OCI-LY3 (cell line): ENCODE measurements around the gene CFAP46.

Source experiments
- H2AFZ ChIP-seq: fragments of 200-600, 300-600 bp; shearing (Covaris generic); 2 replicates; pipeline ENCODE4 v1.6.0; 2014; ENCODE audit warnings: antibody characterized with exemption, low read depth, low read length
- H3K27ac ChIP-seq: fragments of 200-600, 300-600 bp; sonication (generic); 2 replicates; pipeline ENCODE4 v1.5.1; 2014; ENCODE audit warnings: mild to moderate bottlenecking, low read length, moderate library complexity, mixed read lengths
- H3K27me3 ChIP-seq: fragments of 200-600, 300-600 bp; sonication (generic); 2 replicates; pipeline ENCODE4 v1.6.1; 2014; ENCODE audit warnings: low read depth, low read length, mixed read lengths
- H3K36me3 ChIP-seq: fragments of 200-600, 300-600 bp; sonication (generic); replicated peaks from 2 replicates; pipeline ENCODE3; 2014; ENCODE audit warnings: low read depth, low read length, mixed read lengths
- H3K4me1 ChIP-seq: fragments of 300-600, 200-600 bp; sonication (generic); 2 replicates; pipeline ENCODE4 v1.6.1; 2014; ENCODE audit warnings: low read length, mixed read lengths
- H3K4me2 ChIP-seq: fragments of 200-600, 300-600 bp; sonication (generic); 2 replicates; pipeline ENCODE4 v1.6.1; 2014; ENCODE audit warnings: low read length, mixed read lengths
- H3K4me3 ChIP-seq: fragments of 300-600, 200-600 bp; sonication (generic); 2 replicates; pipeline ENCODE4 v1.5.1; 2014; ENCODE audit warnings: antibody characterized with exemption, mild to moderate bottlenecking, low read length, moderate library complexity
- H3K79me2 ChIP-seq: fragments of 300-600, 200-600 bp; shearing (Covaris generic); 2 replicates; pipeline ENCODE4 v1.6.1; 2014; ENCODE audit warnings: mild to moderate bottlenecking, low read length, mixed read lengths
- H3K9ac ChIP-seq: fragments of 300-600, 200-600 bp; shearing (Covaris generic); 2 replicates; pipeline ENCODE4 v1.6.0; 2014; ENCODE audit warnings: mild to moderate bottlenecking, low read length, moderate library complexity
- H3K9me3 ChIP-seq: fragments of 200-600, 300-600 bp; shearing (Covaris generic); 2 replicates; pipeline ENCODE4 v1.6.1; 2014; ENCODE audit warnings: low read length, mixed read lengths; ENCODE audit not compliant: insufficient read depth
- H4K20me1 ChIP-seq: fragments of 200-600, 300-600 bp; sonication (generic); 2 replicates; pipeline ENCODE4 v1.6.1; 2016; ENCODE audit warnings: low read length, mixed read lengths; ENCODE audit not compliant: insufficient read depth
- EZH2phosphoT487 ChIP-seq: fragments of 200-600 bp; shearing (Covaris generic); IDR thresholded peaks from 2 replicates; pipeline ENCODE4 v1.6.1; 2018; ENCODE audit warnings: antibody characterized with exemption, mixed run types, low read depth
- TF ChIP-seq, protein P1 (sequence below): fragments of 200-600, 300-600 bp; sonication (generic); IDR thresholded peaks from 2 replicates; pipeline ENCODE4 v1.5.1; 2014; ENCODE audit warnings: antibody characterized with exemption, low read length, low read depth

Gene CFAP46

DNA sequence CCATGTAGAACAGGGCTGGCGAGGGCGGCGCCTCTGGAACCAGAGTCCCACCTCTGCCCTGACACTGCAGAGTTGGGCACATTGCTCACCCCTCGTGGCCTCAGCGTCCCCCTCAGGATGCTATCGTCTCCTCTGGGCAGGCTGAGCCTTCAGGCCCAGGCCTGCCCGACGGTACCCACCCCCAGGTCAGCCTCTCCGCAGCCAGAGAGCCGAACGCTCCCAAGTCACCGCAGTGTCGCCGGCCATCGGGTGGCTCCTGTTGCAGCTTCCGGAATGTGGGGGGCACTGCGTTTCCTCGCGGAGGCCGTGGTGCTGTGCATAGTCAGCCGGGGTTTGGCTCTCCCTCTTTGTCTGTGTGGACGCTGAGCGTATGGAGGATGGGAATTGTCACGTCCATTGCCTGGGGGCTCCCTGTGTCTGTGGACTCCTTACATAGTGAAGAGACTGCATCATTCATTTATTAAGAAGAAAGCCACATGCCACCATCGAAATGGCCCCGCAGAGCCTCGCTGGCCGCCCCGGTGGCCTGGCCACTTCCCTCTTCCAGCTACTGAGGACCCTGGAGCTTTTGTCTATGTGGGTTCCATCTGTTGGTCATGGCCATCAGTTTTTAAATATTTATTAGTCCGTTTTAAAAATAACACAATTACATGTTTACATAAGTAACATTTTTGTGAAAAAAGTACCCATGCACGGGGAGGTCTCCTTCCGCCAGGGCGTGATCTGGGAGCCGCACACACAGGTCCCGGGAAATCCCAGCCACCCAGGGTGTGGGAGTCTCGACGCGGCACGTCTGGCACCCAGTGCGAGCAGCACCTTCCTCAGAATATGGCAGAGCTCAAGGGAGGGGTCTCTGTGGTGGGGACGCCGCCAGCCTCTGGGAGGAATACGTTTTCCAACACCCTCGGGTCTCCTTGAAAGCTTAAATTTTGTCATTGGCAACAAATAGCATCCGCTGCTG is 172.0 kb downstream of the CFAP46 start:
- Histone ChIP-seq H3K9me3 (no peaks in the 10 kb centered on the region), H3K79me2 (no peaks in the 10 kb centered on the region), H2AFZ (no peak overlapping the region), H3K4me3 (no peak overlapping the region), H3K4me1 (no peaks in the 10 kb centered on the region), H3K9ac (no peak overlapping the region), H3K27me3 (no peaks in the 10 kb centered on the region), H3K36me3 (no peaks in the 10 kb centered on the region), H3K4me2 (no peak overlapping the region), H3K27ac (no peak overlapping the region), H4K20me1 (no peaks in the 10 kb centered on the region)
- TF ChIP-seq, protein P1, sequence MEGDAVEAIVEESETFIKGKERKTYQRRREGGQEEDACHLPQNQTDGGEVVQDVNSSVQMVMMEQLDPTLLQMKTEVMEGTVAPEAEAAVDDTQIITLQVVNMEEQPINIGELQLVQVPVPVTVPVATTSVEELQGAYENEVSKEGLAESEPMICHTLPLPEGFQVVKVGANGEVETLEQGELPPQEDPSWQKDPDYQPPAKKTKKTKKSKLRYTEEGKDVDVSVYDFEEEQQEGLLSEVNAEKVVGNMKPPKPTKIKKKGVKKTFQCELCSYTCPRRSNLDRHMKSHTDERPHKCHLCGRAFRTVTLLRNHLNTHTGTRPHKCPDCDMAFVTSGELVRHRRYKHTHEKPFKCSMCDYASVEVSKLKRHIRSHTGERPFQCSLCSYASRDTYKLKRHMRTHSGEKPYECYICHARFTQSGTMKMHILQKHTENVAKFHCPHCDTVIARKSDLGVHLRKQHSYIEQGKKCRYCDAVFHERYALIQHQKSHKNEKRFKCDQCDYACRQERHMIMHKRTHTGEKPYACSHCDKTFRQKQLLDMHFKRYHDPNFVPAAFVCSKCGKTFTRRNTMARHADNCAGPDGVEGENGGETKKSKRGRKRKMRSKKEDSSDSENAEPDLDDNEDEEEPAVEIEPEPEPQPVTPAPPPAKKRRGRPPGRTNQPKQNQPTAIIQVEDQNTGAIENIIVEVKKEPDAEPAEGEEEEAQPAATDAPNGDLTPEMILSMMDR, result no peak
- TF ChIP-seq EZH2phosphoT487, result no peak

DNA sequence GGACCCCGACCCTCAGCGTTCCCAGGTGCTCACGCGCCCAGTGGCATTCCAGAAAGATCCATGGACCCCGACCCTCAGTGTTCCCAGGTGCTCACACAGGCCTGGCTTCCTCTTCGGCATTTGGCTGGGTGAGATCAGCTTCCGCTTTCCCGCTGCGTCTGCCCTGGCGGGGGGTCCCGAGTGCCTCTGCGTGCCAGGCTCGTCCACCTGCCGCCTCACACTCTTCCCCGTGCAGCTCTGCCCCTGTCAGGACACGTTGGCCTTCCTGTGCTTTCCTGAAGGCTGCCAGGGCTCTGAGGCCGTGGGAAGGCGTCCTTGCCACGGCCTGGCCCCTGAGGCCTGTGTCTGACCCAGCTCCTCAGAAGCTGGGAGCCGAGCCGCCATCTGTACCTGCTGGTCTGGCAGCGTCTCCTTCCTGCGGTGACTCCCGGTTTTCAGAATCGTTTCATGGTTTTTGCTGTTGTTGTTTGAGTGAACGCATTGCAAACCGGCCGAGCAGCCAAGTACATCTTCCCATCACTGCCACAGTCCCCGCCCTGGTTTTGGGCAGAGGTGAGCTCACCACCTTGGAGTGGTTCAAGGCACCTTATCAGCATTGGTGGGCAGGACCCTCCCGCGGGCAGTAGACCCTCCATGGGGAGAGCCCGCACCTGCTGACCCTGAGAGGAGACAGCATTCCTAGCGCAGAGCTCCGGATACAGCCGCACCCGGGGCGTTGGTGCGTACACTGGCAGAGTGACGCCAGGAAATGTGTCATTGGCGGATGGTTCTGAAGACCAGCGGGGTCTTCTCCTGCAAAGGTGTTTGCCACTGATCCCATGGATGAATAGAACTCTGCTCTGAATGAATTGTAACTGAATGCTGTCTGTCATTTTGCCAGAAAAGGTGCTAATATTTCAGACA is 173.8 kb downstream of the CFAP46 start:
- H2AFZ ChIP-seq, result no peak overlapping the region
- H3K27ac ChIP-seq, result no peak overlapping the region
- no peaks in the 10 kb centered on the region for H3K79me2 ChIP-seq
- no peak overlapping the region for H3K9ac ChIP-seq
- H3K27me3 ChIP-seq, result no peaks in the 10 kb centered on the region
- H3K4me3 ChIP-seq, result no peak overlapping the region
- no peaks in the 10 kb centered on the region for H3K9me3 ChIP-seq
- H3K4me2 ChIP-seq, result no peak overlapping the region
- no peaks in the 10 kb centered on the region for H4K20me1 ChIP-seq
- no peaks in the 10 kb centered on the region for H3K36me3 ChIP-seq
- no peak for TF ChIP-seq EZH2phosphoT487
- TF ChIP-seq, protein P1, result no peak
- H3K4me1 ChIP-seq, result no peaks in the 10 kb centered on the region

DNA sequence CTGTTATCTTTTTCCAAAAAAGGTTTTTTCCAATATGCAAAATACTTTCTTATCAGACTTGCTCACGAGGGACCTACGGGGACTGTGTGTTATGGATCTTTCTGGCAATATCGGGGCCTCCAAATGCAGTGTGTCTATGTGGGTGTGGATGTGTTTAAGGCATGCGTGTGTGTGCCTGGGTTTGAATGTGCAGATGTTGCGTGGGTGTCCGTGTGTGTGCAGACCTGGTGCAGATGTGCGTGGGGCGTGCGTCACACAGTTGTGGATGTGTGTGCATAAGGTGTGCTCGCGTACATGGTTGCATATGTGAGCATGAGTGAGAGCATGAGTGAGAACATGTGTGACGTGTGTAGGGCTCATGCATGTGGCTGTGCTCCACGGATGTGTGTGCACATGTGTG is 176.1 kb downstream of the CFAP46 start:
- Histone ChIP-seq H3K4me2 (no peak overlapping the region), H3K9me3 (no peaks in the 10 kb centered on the region), H3K27me3 (no peaks in the 10 kb centered on the region), H3K9ac (no peak overlapping the region), H3K36me3 (no peaks in the 10 kb centered on the region), H3K27ac (no peak overlapping the region), H3K79me2 (no peaks in the 10 kb centered on the region), H3K4me1 (no peaks in the 10 kb centered on the region), H3K4me3 (no peak overlapping the region), H2AFZ (no peak overlapping the region), H4K20me1 (no peaks in the 10 kb centered on the region)
- TF ChIP-seq, protein P1, result no peak
- TF ChIP-seq EZH2phosphoT487, result no peak

DNA sequence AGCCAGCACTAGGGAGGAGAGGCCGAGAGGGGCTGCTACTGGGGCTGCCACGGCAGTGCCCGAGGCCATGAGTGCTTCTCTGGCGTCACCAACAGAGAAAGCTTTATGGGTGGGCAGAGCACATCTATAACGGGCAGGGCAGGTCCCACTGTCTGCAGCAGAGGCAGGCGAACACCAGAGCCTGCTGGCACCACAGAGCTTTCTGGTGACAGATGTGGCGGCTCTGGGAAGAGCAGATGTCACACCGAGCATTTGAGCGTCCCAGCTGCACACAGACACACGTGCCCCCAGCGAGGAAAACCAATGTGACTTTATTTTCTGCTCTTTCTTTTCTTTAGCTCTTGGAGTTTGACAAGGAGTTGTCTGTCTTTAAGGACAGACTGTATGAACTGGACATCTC is 176.9 kb downstream of the CFAP46 start:
- Histone ChIP-seq H4K20me1 (no peaks in the 10 kb centered on the region), H3K9ac (no peak overlapping the region)

More for the DNA sequence above, 176.9 kb downstream of the CFAP46 start:
- Histone ChIP-seq H3K27me3 (no peaks in the 10 kb centered on the region), H3K79me2 (no peaks in the 10 kb centered on the region), H2AFZ (no peak overlapping the region), H3K36me3 (no peaks in the 10 kb centered on the region), H3K4me3 (no peak overlapping the region), H3K4me1 (no peaks in the 10 kb centered on the region), H3K4me2 (no peak overlapping the region), H3K27ac (no peak overlapping the region), H3K9me3 (no peaks in the 10 kb centered on the region)
- TF ChIP-seq, protein P1, result no peak
- no peak for TF ChIP-seq EZH2phosphoT487
